Lower leg skin (tissue), 3 donors: ENCODE data around the gene F2RL1.

Experiments used
- POLR2A ChIP-seq, 2 donors: fragments of 450-650 bp; IDR thresholded peaks; one replicate each; pipeline ENCODE4 v1.6.1; 2016 to 2017; ENCODE audit warnings: antibody characterized with exemption in 2 of 2, mild to moderate bottlenecking in 1 of 2, moderate library complexity in 1 of 2
- TF ChIP-seq, protein P1 (sequence below), 3 donors: fragments of 450-650 bp; IDR thresholded peaks; one replicate each; pipeline ENCODE4 v1.5.1; 2016; ENCODE audit warnings: antibody characterized with exemption in 3 of 3, mild to moderate bottlenecking in 3 of 3, moderate library complexity in 2 of 3

DNA sequence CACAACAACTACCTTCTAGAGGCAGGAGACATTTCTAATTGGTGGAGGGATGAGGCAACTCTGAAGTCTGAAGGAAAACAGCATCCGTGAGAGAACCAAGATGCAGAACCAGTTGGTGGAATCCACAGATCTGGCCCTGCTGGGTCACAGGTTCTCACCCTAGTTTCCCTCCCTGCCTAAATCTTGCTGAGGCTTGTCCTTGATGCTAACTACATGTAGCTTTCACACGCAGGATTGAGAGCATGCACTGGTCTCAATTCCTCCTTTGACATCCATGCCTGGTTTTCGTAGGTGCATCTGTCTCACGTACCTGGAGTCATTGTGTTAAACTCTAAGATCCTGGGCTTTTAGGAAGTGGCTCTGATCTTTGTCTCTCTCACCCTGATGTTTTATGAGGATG lies 9.7 kb upstream of the F2RL1 start:
- TF ChIP-seq, protein P1, sequence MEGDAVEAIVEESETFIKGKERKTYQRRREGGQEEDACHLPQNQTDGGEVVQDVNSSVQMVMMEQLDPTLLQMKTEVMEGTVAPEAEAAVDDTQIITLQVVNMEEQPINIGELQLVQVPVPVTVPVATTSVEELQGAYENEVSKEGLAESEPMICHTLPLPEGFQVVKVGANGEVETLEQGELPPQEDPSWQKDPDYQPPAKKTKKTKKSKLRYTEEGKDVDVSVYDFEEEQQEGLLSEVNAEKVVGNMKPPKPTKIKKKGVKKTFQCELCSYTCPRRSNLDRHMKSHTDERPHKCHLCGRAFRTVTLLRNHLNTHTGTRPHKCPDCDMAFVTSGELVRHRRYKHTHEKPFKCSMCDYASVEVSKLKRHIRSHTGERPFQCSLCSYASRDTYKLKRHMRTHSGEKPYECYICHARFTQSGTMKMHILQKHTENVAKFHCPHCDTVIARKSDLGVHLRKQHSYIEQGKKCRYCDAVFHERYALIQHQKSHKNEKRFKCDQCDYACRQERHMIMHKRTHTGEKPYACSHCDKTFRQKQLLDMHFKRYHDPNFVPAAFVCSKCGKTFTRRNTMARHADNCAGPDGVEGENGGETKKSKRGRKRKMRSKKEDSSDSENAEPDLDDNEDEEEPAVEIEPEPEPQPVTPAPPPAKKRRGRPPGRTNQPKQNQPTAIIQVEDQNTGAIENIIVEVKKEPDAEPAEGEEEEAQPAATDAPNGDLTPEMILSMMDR (IDR thresholded peaks at IDR 0.05) = no peak
- no peak for TF ChIP-seq POLR2A (IDR thresholded peaks at IDR 0.05)
